ENCODE results near the gene GFER.

The GFER gene

DNA sequence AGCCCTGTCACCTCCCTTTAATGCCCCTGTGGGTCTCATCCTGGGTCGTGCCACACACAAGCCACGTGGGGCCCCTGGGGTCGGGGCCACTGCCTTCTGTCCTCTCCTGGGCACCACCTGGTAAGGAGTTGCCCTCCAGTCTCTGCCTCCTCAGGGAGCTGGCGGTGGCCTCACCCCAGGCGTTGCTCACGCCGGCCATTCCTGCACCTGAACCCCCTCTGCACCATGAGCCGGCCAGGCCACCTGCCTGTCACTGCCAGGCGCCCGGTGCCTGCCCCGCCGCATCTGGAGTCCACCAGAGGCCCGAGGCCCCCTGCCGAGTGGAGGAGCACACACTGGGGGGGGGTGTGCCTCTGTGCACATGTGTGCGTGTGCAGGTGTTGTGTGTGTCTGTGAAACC lies 53.1 kb downstream of the GFER start:
- TF ChIP-seq, protein P1, sequence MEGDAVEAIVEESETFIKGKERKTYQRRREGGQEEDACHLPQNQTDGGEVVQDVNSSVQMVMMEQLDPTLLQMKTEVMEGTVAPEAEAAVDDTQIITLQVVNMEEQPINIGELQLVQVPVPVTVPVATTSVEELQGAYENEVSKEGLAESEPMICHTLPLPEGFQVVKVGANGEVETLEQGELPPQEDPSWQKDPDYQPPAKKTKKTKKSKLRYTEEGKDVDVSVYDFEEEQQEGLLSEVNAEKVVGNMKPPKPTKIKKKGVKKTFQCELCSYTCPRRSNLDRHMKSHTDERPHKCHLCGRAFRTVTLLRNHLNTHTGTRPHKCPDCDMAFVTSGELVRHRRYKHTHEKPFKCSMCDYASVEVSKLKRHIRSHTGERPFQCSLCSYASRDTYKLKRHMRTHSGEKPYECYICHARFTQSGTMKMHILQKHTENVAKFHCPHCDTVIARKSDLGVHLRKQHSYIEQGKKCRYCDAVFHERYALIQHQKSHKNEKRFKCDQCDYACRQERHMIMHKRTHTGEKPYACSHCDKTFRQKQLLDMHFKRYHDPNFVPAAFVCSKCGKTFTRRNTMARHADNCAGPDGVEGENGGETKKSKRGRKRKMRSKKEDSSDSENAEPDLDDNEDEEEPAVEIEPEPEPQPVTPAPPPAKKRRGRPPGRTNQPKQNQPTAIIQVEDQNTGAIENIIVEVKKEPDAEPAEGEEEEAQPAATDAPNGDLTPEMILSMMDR (conservative IDR thresholded peaks at IDR 0.05): no peak
- H3K27ac ChIP-seq: no peak overlapping the region
